Central memory CD4-positive, alpha-beta T cell (primary cell): ENCODE measurements around the gene MPRIP.
"Not testable (repeated sequence)": the region's sequence is repeated elsewhere in the genome, so short reads cannot be mapped to it uniquely, and the experiment has no call there.

Source experiments
- DNase-seq: peaks from one replicate; pipeline ENCODE4 v3.0.0; 2022
- total RNA-seq, 3 experiments: gene quantifications; one replicate each; lab custom pipeline; 2026; lab: John Stamatoyannopoulos, UW

MPRIP gene
- 157 to 398 (median 360) reads per million in 3 experiments for total RNA-seq

GRCh38 chr17:17042384-17042736 lies at the start of gene MPRIP:
MPRIP (plus strand) TSS chr17:17042457; CDS start chr17:17042849, 392 bp downstream.
- no peak for DNase-seq

GRCh38 chr17:16994631-16995030 lies 47.6 kb upstream of the MPRIP start:
- no peak for DNase-seq

GRCh38 chr17:16995930-16996329 lies 46.3 kb upstream of the MPRIP start:
- DNase-seq: no peak

GRCh38 chr17:16996726-16997125 lies 45.5 kb upstream of the MPRIP start:
- DNase-seq: not testable (repeated sequence)

- DNase-seq: peak; percentile 67
Observed at GRCh38 chr17:16997514-16998429, 44.5 kb upstream of the MPRIP start.

GRCh38 chr17:16999931-17000625 lies 42.2 kb upstream of the MPRIP start:
- no peak for DNase-seq

- no peak for DNase-seq
Observed at GRCh38 chr17:17001076-17001777, 41.0 kb upstream of the MPRIP start.

- peak; percentile 63 for DNase-seq
Observed at GRCh38 chr17:17001874-17002520, 40.3 kb upstream of the MPRIP start.

- DNase-seq: not testable (repeated sequence)
Observed at GRCh38 chr17:17002731-17003715, 39.2 kb upstream of the MPRIP start.

GRCh38 chr17:17004251-17004996 lies 37.8 kb upstream of the MPRIP start:
- no peak for DNase-seq

GRCh38 chr17:17004997-17005614 lies 37.2 kb upstream of the MPRIP start:
- DNase-seq: not testable (repeated sequence)

GRCh38 chr17:17007891-17008290 lies 34.4 kb upstream of the MPRIP start:
- DNase-seq: not testable (repeated sequence)

- DNase-seq: not testable (repeated sequence)
Observed at GRCh38 chr17:17008621-17009397, 33.4 kb upstream of the MPRIP start.

- DNase-seq: not testable (repeated sequence)
Observed at GRCh38 chr17:17009972-17010371, 32.3 kb upstream of the MPRIP start.

GRCh38 chr17:17010545-17011034 lies 31.7 kb upstream of the MPRIP start:
- DNase-seq: not testable (repeated sequence)

- DNase-seq: not testable (repeated sequence)
Observed at GRCh38 chr17:17011043-17011907, 31.0 kb upstream of the MPRIP start.

- not testable (repeated sequence) for DNase-seq
Observed at GRCh38 chr17:17013828-17014747, 28.2 kb upstream of the MPRIP start.
